Liver (tissue), 9 donors: ENCODE measurements around the gene PCMT1. TPM values are rescaled to one million over a fixed set of nuclear protein-coding genes. Genes with fewer than 3 reads are reported as not detected.

Source experiments
- DNase-seq: peaks from one replicate; pipeline ENCODE4 v3.0.0-alpha.2; 2017; ENCODE audit warnings: low spot score
- H3K27ac ChIP-seq, 2 donors: one replicate each; pipeline ENCODE4 v1.7.0; 2013; ENCODE audit warnings: inconsistent platforms in 2 of 2, low read length in 2 of 2, control low read depth in 1 of 2, low read depth in 1 of 2, mild to moderate bottlenecking in 1 of 2
- H3K27me3 ChIP-seq, 4 donors: one replicate each; pipeline versions ENCODE4 v1.6.1 to v1.7.0; 2013; ENCODE audit warnings: low read length in 3 of 4, inconsistent platforms in 1 of 4, mild to moderate bottlenecking in 1 of 4, moderate library complexity in 1 of 4; ENCODE audit not compliant: control insufficient read depth in 4 of 4, insufficient read depth in 4 of 4
- H3K36me3 ChIP-seq, 4 donors: one replicate each; pipeline versions ENCODE4 v1.6.1 to v1.7.0; 2013; ENCODE audit warnings: low read length in 3 of 4, mild to moderate bottlenecking in 3 of 4, low read depth in 1 of 4, moderate library complexity in 1 of 4; ENCODE audit not compliant: control insufficient read depth in 4 of 4, insufficient read depth in 3 of 4
- H3K4me1 ChIP-seq, 4 donors: one replicate each; pipeline versions ENCODE4 v1.6.1 to v1.7.0; 2013; ENCODE audit warnings: low read length in 3 of 4, mild to moderate bottlenecking in 3 of 4, moderate library complexity in 1 of 4; ENCODE audit not compliant: control insufficient read depth in 4 of 4, insufficient read depth in 4 of 4
- H3K4me3 ChIP-seq, 3 donors: one replicate each; pipeline versions ENCODE4 v1.6.1 to v1.7.0; 2013; ENCODE audit warnings: low read length in 3 of 3, control low read depth in 1 of 3, low read depth in 1 of 3, mild to moderate bottlenecking in 1 of 3
- H3K9ac ChIP-seq, 2 donors: one replicate each; pipeline ENCODE4 v1.7.0; 2013; ENCODE audit warnings: low read length in 2 of 2, mild to moderate bottlenecking in 2 of 2, moderate library complexity in 2 of 2, control low read depth in 1 of 2, low read depth in 1 of 2
- H3K9me3 ChIP-seq, 4 donors: one replicate each; pipeline versions ENCODE4 v1.6.1 to v1.7.0; 2013; ENCODE audit warnings: low read length in 3 of 4; ENCODE audit not compliant: control insufficient read depth in 4 of 4
- CTCF ChIP-seq: fragments of 150-350 bp; IDR thresholded peaks from 2 replicates; pipeline ENCODE4 v1.5.1; 2017; ENCODE audit warnings: improper control_type of control experiment, low read depth, low read length; ENCODE audit not compliant: missing input control
- EGR1 ChIP-seq, 2 donors: IDR thresholded peaks; 2 replicates each; pipeline ENCODE4 v1.6.1; 2016 to 2018; ENCODE audit warnings: antibody characterized with exemption in 2 of 2, low read depth in 2 of 2
- FOXA1 ChIP-seq: IDR thresholded peaks from 2 replicates; pipeline ENCODE4 v1.6.1; 2016; ENCODE audit warnings: antibody characterized with exemption
- FOXA2 ChIP-seq: IDR thresholded peaks from 2 replicates; pipeline ENCODE4 v1.6.1; 2016; ENCODE audit warnings: antibody characterized with exemption
- GABPA ChIP-seq, 2 donors: IDR thresholded peaks in 1 of 2; conservative IDR thresholded peaks in 1 of 2; 2 replicates each; pipeline ENCODE4 v1.6.1; 2016; ENCODE audit warnings: antibody characterized with exemption in 2 of 2, mild to moderate bottlenecking in 1 of 2, moderate library complexity in 1 of 2
- HNF4A ChIP-seq, 2 donors: conservative IDR thresholded peaks; 2 replicates each; pipeline ENCODE4 v1.6.1; 2016; ENCODE audit warnings: antibody characterized with exemption in 2 of 2, mild to moderate bottlenecking in 2 of 2
- HNF4G ChIP-seq: IDR thresholded peaks from 2 replicates; pipeline ENCODE4 v1.6.1; 2016; ENCODE audit warnings: antibody characterized with exemption
- JUND ChIP-seq, 2 donors: IDR thresholded peaks; 2 replicates each; pipeline ENCODE4 v1.6.1; 2016; ENCODE audit warnings: antibody characterized with exemption in 2 of 2
- MAX ChIP-seq: IDR thresholded peaks from 2 replicates; pipeline ENCODE4 v1.6.1; 2016; ENCODE audit warnings: antibody characterized with exemption
- NR2F2 ChIP-seq: IDR thresholded peaks from 2 replicates; pipeline ENCODE4 v1.6.1; 2016; ENCODE audit warnings: antibody characterized with exemption
- RAD21 ChIP-seq, 2 donors: IDR thresholded peaks; 2 replicates each; pipeline ENCODE4 v1.6.1; 2016; ENCODE audit warnings: antibody characterized with exemption in 2 of 2, mild to moderate bottlenecking in 2 of 2
- REST ChIP-seq: IDR thresholded peaks from 2 replicates; pipeline ENCODE4 v1.6.1; 2016; ENCODE audit warnings: antibody characterized with exemption, mild to moderate bottlenecking
- RXRA ChIP-seq, 2 donors: IDR thresholded peaks; 2 replicates each; pipeline ENCODE4 v1.6.1; 2017 to 2018; ENCODE audit warnings: antibody characterized with exemption in 2 of 2, mild to moderate bottlenecking in 1 of 2
- SP1 ChIP-seq: IDR thresholded peaks from 2 replicates; pipeline ENCODE4 v1.6.1; 2018; ENCODE audit warnings: antibody characterized with exemption, mild to moderate bottlenecking
- TAF1 ChIP-seq: conservative IDR thresholded peaks from 2 replicates; pipeline ENCODE4 v1.6.1; 2016; ENCODE audit warnings: antibody characterized with exemption, mild to moderate bottlenecking
- YY1 ChIP-seq: IDR thresholded peaks from 2 replicates; pipeline ENCODE4 v1.6.1; 2016; ENCODE audit warnings: antibody characterized with exemption, mild to moderate bottlenecking
- WGBS: extraction: QIAGEN DNeasy Blood & Tissue Kit; methylation state at CpG from one replicate; pipeline ENCODE4 v1.1.7; 2013; 5-methylcytosine and 5-hydroxymethylcytosine counted together
- polyA plus RNA-seq, 2 donors: library from polyadenylated mRNA; stranded (reverse) in 1 of 2; unstranded in 1 of 2; fragments of 200-250 nt in 1 of 2; fragments of >200 nt in 1 of 2; fragmentation: Nextera tagmentation in 1 of 2; extraction: Ambion mirVana in 1 of 2; gene quantifications; one replicate each; pipeline versions ENCODE4 v1.2.1 to v1.2.3, GENCODE V29; 2013 to 2015
- total RNA-seq, 2 donors: library from RNA; depleted of rRNA; stranded (reverse); fragments of >200 nt; gene quantifications; one replicate each; pipeline ENCODE4 v1.2.3, GENCODE V29; 2014
- TF ChIP-seq, protein P1 (sequence below): IDR thresholded peaks from 2 replicates; pipeline ENCODE4 v1.6.1; 2016; ENCODE audit warnings: antibody characterized with exemption
- TF ChIP-seq, protein P2 (sequence below): IDR thresholded peaks from 2 replicates; pipeline ENCODE4 v1.6.1; 2016; ENCODE audit warnings: antibody characterized with exemption
- donor health status: healthy.
- donor health status: healthy.
- donor health status: healthy.
- donor health status: healthy.
- donor health status: healthy.

PCMT1 gene
- total and polyA plus RNA-seq, 4 donors: 56.8 to 78.8 (median 75.0) TPM

- Histone ChIP-seq H3K4me3 (no peak overlapping the region), H3K27me3 (no peaks in the 10 kb centered on the region), H3K4me1 (no peaks in the 10 kb centered on the region), H3K9me3 (peaks cover 0 to under 1% (median 0%) of the 10 kb centered on the region in 4 donors), H3K27ac (no peak overlapping the region), H3K9ac (no peak overlapping the region), H3K36me3 (peaks cover 3 to 18% (median 12%) of the 10 kb centered on the region in 4 donors)
- no peak for TF ChIP-seq YY1
- TF ChIP-seq, protein P1, sequence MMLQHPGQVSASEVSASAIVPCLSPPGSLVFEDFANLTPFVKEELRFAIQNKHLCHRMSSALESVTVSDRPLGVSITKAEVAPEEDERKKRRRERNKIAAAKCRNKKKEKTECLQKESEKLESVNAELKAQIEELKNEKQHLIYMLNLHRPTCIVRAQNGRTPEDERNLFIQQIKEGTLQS: no peak
- DNase-seq: no peak
- 98% methylated on average over 3 of the region's 3 CpGs for WGBS
These were observed 21.6 kb downstream of the PCMT1 start for GRCh38 chr6:149771185-149771584.

DNA sequence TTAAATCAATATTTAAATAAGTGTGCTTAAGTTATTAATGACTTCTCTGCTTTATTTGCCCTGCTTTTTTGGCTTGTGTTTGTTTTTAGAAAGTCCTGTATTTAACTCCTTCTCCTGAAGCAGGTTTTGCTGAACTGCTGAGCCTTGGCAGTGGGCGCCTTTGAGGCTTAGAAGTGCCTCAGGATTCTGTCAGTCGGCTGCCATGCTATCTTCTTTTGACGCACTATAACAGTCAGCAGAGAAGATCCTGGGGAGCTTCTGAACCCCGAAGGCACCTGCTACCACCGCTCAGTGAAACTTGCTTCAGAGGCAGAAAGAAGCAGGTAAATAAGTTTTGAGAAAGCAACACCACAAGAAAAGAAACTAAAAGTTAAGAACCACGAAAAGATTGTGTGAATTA is 22.4 kb downstream of the PCMT1 start:
- TF ChIP-seq EGR1 (IDR thresholded peaks at IDR 0.05; ENCODE audit: low read depth in 2 of 2): no peak
- TF ChIP-seq HNF4A (conservative IDR thresholded peaks at IDR 0.05): no peak
- no peak for TF ChIP-seq JUND (IDR thresholded peaks at IDR 0.05)
- TF ChIP-seq CTCF: no peak
- TF ChIP-seq, protein P1: no peak
- no peak for TF ChIP-seq TAF1
- TF ChIP-seq RXRA (IDR thresholded peaks at IDR 0.05): no peak
- TF ChIP-seq YY1: no peak
- no peak for TF ChIP-seq FOXA2
- no peak for TF ChIP-seq NR2F2
- no peak for TF ChIP-seq FOXA1
- no peak for TF ChIP-seq RAD21 (IDR thresholded peaks at IDR 0.05)
- TF ChIP-seq MAX: no peak
- TF ChIP-seq, protein P2, sequence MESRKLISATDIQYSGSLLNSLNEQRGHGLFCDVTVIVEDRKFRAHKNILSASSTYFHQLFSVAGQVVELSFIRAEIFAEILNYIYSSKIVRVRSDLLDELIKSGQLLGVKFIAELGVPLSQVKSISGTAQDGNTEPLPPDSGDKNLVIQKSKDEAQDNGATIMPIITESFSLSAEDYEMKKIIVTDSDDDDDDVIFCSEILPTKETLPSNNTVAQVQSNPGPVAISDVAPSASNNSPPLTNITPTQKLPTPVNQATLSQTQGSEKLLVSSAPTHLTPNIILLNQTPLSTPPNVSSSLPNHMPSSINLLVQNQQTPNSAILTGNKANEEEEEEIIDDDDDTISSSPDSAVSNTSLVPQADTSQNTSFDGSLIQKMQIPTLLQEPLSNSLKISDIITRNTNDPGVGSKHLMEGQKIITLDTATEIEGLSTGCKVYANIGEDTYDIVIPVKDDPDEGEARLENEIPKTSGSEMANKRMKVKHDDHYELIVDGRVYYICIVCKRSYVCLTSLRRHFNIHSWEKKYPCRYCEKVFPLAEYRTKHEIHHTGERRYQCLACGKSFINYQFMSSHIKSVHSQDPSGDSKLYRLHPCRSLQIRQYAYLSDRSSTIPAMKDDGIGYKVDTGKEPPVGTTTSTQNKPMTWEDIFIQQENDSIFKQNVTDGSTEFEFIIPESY: no peak
- no peak for TF ChIP-seq HNF4G
- no peak for TF ChIP-seq GABPA (IDR thresholded peaks at IDR 0.05 in 1 of 2, conservative IDR thresholded peaks at IDR 0.05 in 1 of 2)
- TF ChIP-seq SP1: no peak
- TF ChIP-seq REST: no peak
- H3K4me3 ChIP-seq: no peak overlapping the region
- H3K9ac ChIP-seq: no peak overlapping the region
- H3K27me3 ChIP-seq: no peaks in the 10 kb centered on the region
- 94% methylated on average over 6 of the region's 6 CpGs for WGBS
- no peaks in the 10 kb centered on the region for H3K4me1 ChIP-seq
- H3K36me3 ChIP-seq: peaks cover 3 to 18% (median 12%) of the 10 kb centered on the region in 4 donors
- no peak for DNase-seq
- H3K9me3 ChIP-seq: no peaks in the 10 kb centered on the region
- H3K27ac ChIP-seq: no peak overlapping the region
